LoVo (cell line): Measurements from ENCODE around the gene GPR137.
"Not testable (repeated sequence)": the region's sequence is repeated elsewhere in the genome, so short reads cannot be mapped to it uniquely, and the experiment has no call there.

Experiments used
- DNase-seq: peaks from one replicate; pipeline ENCODE4 v3.0.0-alpha.2; 2016; ENCODE audit warnings: low spot score

The GPR137 gene, protein sequence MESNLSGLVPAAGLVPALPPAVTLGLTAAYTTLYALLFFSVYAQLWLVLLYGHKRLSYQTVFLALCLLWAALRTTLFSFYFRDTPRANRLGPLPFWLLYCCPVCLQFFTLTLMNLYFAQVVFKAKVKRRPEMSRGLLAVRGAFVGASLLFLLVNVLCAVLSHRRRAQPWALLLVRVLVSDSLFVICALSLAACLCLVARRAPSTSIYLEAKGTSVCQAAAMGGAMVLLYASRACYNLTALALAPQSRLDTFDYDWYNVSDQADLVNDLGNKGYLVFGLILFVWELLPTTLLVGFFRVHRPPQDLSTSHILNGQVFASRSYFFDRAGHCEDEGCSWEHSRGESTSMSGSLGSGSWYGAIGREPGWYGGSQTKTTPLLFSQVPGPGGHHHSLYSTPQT

GRCh38 chr11:64284962-64285884, at the start of gene GPR137:
Gene GPR137 (plus strand): TSS chr11:64285848. CDS start chr11:64286525, 677 bp downstream.
- DNase-seq: peak; percentile 75

DNA sequence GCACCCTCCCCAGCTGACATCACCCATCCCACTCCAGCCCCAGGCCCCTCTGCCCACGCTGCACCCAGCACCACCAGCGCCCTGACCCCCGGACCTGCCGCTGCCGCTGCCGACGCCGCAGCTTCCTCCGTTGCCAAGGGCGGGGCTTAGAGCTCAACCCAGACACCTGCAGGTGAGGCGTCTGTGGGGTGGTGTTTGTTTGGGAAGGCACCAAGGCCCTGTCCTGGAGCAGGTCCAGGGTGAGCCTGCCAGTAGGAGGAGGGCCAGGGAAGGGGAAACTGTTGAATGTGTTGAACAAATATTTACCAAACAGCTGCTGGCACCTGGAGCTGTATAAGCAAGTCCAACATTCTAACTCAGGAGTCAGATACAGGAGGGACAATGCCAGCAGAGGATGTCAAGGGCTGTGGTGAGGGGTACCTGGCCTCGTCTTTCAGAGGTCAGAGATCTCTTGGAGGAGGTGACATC, 48.1 kb upstream of the GPR137 start:
- DNase-seq: no peak

DNA sequence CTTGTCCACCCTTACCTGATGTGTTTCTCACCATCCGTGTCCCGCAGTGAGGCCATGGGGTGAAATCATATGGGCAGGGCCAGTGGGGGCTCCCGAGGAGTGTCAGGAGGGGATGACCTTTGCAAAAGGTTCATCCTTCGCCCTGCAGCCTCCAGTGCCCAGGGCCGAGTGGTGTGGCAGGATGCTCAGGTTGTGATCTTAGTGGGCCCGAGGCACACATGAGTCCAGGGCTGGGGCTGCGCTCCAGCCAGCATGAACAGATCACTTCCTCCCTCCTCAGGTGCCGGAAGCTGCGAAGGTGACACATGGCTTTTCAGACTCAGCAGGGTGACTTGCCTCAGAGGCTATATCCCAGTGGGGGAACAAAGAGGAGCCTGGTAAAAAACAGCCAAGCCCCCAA, 47.6 kb upstream of the GPR137 start:
- no peak for DNase-seq

GRCh38 chr11:64238999-64239398, 46.6 kb upstream of the GPR137 start:
- no peak for DNase-seq

- no peak for DNase-seq
These were observed 45.8 kb upstream of the GPR137 start for GRCh38 chr11:64239662-64240434.

- DNase-seq: peak; percentile 96
These were observed 45.0 kb upstream of the GPR137 start, which contains the start of gene FKBP2 for GRCh38 chr11:64240435-64241240. Gene FKBP2 (plus strand): TSS chr11:64241095. CDS start chr11:64242388, 1,293 bp downstream.

- peak; percentile 99 for DNase-seq
These were observed 44.5 kb upstream of the GPR137 start for GRCh38 chr11:64241241-64241490.

- DNase-seq: peak; percentile 32
These were observed 43.9 kb upstream of the GPR137 start for GRCh38 chr11:64241491-64242374.

DNA sequence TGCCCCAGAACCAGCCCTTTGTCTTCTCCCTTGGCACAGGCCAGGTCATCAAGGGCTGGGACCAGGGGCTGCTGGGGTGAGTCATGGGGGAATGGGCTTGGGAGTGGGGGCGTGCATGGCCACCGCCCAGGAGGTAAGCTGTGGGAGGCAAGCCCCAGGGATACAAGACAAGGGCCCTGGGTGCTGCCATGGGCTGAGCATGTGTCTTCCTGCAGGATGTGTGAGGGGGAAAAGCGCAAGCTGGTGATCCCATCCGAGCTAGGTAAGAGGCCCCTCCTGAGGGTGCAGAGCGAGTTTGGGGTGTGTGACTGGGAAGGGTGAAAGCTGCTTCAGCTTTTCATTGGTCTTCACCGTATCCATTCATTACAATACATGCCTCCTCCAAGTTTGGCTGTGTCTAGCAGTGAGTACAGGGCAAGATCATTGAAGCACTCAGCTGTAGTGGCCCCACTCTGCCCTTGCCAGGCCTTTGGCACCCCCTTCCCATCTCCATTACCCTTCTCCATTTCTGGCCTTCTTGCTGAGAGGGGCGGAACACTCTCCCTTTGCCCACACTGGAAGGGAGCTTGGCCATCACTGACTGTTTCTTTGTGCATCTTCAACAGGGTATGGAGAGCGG, 42.3 kb upstream of the GPR137 start:
- DNase-seq: no peak

DNA sequence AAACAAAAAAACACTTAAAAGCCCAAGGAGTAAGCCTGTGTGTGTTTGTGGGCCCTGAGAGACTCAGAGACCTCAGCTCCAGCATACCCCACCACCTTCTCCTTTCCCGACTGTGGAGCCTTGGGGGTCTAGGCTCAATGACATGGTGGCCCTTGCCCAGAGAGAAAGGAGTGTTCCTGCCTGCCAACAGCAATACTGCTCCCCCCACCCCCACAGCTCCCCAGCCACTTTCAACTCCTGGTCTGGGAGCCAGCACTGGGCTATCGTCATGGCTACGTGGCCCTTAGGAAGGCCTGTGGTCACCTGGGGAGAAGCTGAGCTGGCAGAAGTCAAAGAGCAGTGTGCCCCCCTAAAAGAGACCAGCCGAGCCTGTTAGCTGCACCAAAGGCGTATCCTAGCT, 41.5 kb upstream of the GPR137 start:
- DNase-seq: no peak

GRCh38 chr11:64244966-64245365, 40.7 kb upstream of the GPR137 start:
- DNase-seq: no peak

GRCh38 chr11:64245401-64245796, 40.2 kb upstream of the GPR137 start:
- no peak for DNase-seq

DNA sequence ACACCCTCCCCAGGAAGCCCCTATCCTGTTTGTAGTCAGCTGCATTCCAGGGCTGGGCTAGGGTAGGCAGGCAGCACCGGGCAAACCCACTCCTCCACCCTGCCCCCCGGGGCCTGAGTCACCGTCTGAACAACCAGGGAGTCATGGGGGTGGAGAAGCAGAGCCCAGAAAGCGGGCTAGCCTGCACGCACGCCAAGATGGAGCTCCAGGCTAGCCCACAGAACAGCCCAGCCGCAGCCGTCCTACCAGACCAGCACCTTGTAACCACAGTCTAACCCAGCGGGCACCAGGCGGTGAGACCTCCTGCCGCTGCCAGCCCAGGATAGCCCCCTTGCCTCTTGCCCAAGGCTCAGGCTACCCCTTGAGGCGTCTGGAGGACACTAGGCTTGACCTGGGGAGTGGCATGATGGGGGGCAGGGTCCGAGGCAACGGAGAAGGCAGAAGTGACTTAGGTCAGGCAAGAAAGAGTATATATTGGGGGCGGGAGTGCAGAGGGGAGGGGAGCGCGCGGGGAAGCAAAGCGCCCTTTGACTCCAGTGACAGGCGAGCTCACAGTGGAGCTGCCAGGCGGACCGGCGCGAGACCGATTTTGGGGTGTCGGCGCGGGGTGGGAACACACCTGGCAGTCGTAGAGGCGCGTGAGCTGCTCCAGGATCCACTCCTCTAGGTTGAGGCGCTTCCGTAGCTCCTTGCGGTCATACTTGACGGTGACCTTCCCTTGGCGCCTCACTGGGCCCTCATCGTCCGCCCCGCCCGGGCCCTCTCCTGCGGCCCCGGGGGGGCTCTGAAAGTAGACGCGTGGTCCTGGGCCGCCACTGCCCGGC, 39.6 kb upstream of the GPR137 start:
- peak; percentile 89 for DNase-seq

DNA sequence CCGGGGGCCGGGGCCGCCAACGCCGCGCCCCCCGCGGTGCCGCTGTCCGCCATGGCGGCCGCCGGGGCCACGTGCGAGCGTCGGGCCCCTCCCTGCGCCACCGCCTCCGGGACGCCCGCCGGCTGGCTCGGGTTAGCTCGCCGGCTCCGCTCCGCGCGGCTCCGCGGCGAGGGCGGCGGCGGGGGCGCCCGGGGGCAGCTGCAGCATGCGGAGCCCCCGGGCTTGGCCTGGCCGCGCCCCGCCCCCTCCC, 39.1 kb upstream of the GPR137 start:
- not testable (repeated sequence) for DNase-seq

GRCh38 chr11:64246871-64247728, 38.5 kb upstream of the GPR137 start, which contains the start of gene PPP1R14B:
Gene PPP1R14B (minus strand): TSS chr11:64246943. CDS start chr11:64246673, 270 bp downstream.
- peak; percentile 81 for DNase-seq

- no peak for DNase-seq
These were observed 37.7 kb upstream of the GPR137 start for GRCh38 chr11:64247729-64248531.

DNA sequence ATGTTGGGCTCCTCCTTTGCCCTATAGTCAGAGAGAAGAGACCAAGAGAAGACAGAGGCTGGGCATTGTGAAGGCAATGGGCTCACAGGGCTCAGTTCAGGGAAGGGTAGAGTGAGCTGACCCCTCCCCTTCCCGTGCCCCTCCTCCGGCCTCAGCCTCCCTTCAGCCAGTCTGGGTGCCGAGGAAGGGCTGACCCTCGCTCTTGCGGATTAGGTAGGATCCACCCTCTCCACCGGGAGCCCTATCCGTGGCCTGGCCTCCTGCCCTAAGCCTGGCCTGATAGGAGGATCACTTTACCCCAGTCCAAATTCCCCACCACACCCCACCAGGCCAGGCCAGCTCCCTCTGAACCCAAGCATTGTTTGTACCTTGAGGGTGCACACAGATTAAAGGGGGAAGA, 37.1 kb upstream of the GPR137 start:
- no peak for DNase-seq
